HFFc6 (cell line): ENCODE results near the gene RGL2. TPM values are rescaled to one million over a fixed set of nuclear protein-coding genes. Genes with fewer than 3 reads are reported as not detected.
A peak's percentile ranks its signal among the peaks of the same experiment; 100 is the strongest.

ENCODE experiments used
- DNase-seq: peaks from one replicate; pipeline ENCODE4 v3.0.0-alpha.2; 2018
- H3K27ac Mint-ChIP-seq: 2 replicates; pipeline ENCODE4 v1.8.0; 2020; ENCODE audit warnings: mild to moderate bottlenecking, mixed read lengths
- H3K27me3 Mint-ChIP-seq: 2 replicates; pipeline ENCODE4 v1.8.0; 2021; ENCODE audit warnings: mild to moderate bottlenecking, moderate library complexity, mixed read lengths; ENCODE audit not compliant: insufficient read depth
- H3K36me3 Mint-ChIP-seq: 2 replicates; pipeline ENCODE4 v1.8.0; 2021; ENCODE audit warnings: low read depth, mixed read lengths
- H3K4me1 Mint-ChIP-seq: 2 replicates; pipeline ENCODE4 v1.8.0; 2020; ENCODE audit warnings: low read depth, mixed read lengths
- H3K4me3 Mint-ChIP-seq: 2 replicates; pipeline ENCODE4 v1.8.0; 2020; ENCODE audit warnings: mild to moderate bottlenecking, moderate library complexity, mixed read lengths
- H3K9me3 Mint-ChIP-seq: 2 replicates; pipeline ENCODE4 v1.8.0; 2020; ENCODE audit warnings: mild to moderate bottlenecking, mixed read lengths
- CTCF ChIP-seq: fragments of 200-600 bp; sonication (generic); IDR thresholded peaks from 2 replicates; pipeline ENCODE4 v1.5.0; 2021; ENCODE audit warnings: antibody characterized with exemption, mild to moderate bottlenecking
- total RNA-seq, 6 experiments: library from RNA; stranded (reverse); fragmentation: NEBNext Ultra II Directional; extraction: Animal tissue kit (Norgen Biotek cat#: 25700); gene quantifications; 2 replicates in 1 of 6; 3 replicates in 5 of 6; pipeline ENCODE4 v1.2.3, GENCODE V29; 2021

The RGL2 gene
- total RNA-seq, 6 experiments from 2014 or later = 26.7 to 31.6 (median 27.9) TPM

DNA sequence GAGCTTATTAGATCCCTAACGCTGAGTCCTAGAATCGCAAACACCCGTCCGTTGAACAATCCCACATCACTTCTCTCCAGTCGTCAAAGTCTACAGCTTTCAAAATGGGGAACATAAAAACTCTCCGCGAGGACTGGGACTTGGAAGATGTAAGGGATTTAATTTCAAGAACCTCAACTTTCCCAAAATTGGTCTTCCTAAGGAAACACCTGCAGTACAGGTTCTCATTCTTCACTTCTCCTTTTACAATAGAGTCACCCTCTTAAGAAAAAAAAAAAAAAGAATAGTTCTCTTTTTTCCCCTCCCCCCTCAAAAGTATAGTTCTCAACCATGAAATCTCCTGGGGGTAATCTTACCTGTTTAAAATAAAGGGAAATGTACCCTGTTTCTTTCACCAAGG, 25.4 kb upstream of the RGL2 start:
- H3K9me3 Mint-ChIP-seq = no peaks in the 10 kb centered on the region
- DNase-seq = no peak
- peaks cover 41% of the 10 kb centered on the region for H3K4me1 Mint-ChIP-seq
- peaks cover 34% of the 10 kb centered on the region for H3K36me3 Mint-ChIP-seq
- no peak for TF ChIP-seq CTCF
- peaks cover 1% of the 10 kb centered on the region for H3K27me3 Mint-ChIP-seq
- H3K27ac Mint-ChIP-seq = no peak overlapping the region
- peak overlapping the region; percentile 92; the same call in 1 of the 2 replicates for H3K4me3 Mint-ChIP-seq

DNA sequence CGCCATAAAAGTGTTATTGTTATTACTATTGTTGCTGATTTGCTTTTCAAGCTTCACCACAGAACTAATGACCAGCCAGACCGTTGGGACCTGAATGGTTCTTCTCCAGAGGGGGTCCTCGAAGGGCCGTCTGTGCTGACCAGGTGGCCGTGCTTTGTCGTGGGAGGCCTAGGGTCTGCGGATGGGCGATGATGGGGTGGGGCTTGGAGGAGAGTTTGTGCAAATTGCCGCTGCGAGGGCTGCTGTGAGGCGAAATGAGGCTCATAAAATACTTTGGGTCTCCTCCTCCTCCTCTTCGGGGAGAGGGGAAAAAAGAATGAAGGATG, 24.8 kb upstream of the RGL2 start:
- no peak for TF ChIP-seq CTCF

DNA sequence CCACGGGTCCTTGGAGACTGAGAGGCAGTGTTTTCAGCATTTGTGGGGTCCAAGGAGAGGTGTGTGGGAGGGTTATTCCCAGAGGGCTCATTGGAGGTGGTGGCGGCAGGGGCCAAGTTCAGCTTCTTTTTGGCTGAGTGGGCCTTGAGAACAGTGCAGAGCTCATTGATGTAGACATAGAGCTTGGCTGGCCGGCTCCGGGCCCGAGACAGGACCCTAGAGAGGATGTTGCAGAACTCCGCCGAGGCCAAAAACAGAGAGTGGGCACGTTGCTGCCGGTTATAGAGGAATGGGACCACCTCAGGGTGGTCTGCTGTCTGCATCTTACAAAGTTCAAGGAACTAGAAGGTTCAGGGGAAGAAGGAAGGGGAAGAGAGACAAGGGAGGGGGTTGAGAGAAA, 22.5 kb upstream of the RGL2 start:
- no peak for DNase-seq
- Mint-ChIP-seq H3K36me3 (peaks cover 51% of the 10 kb centered on the region), H3K9me3 (no peaks in the 10 kb centered on the region), H3K4me3 (peak overlapping the region; percentile 92), H3K27ac (peak overlapping the region; percentile 97), H3K27me3 (peaks cover 1% of the 10 kb centered on the region), H3K4me1 (peaks cover 64% of the 10 kb centered on the region)
- TF ChIP-seq CTCF = no peak

More for the DNA sequence above, 24.8 kb upstream of the RGL2 start:
- Mint-ChIP-seq H3K36me3 (peaks cover 39% of the 10 kb centered on the region), H3K4me3 (peak overlapping the region; percentile 92), H3K9me3 (no peaks in the 10 kb centered on the region), H3K27ac (peak overlapping the region; percentile 97), H3K4me1 (peaks cover 47% of the 10 kb centered on the region), H3K27me3 (peaks cover 1% of the 10 kb centered on the region)
- no peak for DNase-seq

DNA sequence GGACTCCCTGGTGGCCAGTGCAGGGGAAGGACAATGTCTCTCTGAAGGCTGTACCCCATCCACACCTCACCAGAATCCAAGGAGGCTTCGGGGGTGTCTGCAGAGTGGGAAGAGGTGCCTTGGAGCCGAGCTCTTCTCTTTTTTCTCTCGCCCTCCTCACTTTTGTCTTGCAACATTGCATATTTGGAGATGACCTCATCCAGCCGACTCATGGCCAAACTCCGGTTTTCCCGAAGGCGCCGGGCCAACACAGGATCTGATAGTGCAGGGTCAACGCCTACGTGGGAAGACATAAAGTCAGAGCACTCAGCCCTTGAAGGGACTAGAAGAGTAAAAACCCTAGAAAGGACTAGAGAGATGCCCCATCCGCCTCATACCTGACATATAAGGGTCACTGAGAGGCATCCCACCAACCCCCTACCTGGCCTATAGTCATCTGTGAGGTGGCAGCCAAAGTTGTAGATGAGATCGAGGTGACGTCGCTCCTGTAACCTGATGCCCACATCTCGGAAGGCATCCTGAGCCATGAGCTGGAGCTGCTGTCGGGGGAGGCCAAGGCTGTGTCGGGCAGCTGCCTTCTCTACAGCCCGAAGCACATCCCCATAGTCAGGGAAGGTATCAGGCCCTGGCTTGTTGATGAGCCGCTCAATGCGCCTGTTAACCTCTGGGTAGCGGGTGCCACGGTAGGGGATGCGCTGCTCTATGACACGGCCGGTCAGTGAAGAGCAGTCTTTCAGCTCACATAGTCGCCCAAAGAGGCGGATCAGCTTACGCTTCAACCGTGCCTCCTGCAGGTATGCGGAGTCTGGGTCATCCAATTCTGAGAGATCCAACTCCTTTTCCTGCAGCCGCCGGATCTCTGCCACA, 21.8 kb upstream of the RGL2 start:
- H3K4me1 Mint-ChIP-seq = peaks cover 65% of the 10 kb centered on the region
- DNase-seq = peak; percentile 93
- peaks cover 51% of the 10 kb centered on the region for H3K36me3 Mint-ChIP-seq
- H3K27ac Mint-ChIP-seq = peak overlapping the region; percentile 97
- H3K27me3 Mint-ChIP-seq = peaks cover 1% of the 10 kb centered on the region
- no peaks in the 10 kb centered on the region for H3K9me3 Mint-ChIP-seq
- peak overlapping the region; percentile 92 for H3K4me3 Mint-ChIP-seq
- no peak for TF ChIP-seq CTCF

DNA sequence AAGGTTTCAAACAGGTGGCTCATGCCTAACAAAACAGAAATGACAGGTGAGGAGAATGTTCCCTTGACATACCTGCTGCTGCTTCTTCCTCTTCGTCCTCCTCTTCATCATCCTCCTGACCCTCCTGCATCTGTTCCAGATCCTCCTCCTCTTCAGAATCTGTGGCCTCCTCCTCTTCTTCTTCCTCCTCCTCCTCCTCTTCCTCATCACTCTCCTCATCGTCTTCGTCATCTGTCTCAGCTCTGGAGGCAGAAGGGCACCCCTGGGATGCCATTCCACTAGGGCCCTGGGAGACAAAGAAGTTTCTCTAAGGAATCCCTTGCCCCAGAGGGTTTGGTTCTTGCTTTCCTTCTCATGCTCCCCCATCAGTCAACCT, 21.2 kb upstream of the RGL2 start:
- no peak for DNase-seq
- Mint-ChIP-seq H3K4me1 (peaks cover 68% of the 10 kb centered on the region), H3K36me3 (peaks cover 51% of the 10 kb centered on the region), H3K27me3 (peaks cover 1% of the 10 kb centered on the region), H3K4me3 (peak overlapping the region; percentile 92), H3K9me3 (no peaks in the 10 kb centered on the region), H3K27ac (peak overlapping the region; percentile 97)
- 0 out of 2 replicates have a peak, but pooled peaks have one; percentile 20 for TF ChIP-seq CTCF
